Liver (tissue), 9 donors: ENCODE measurements around the gene EIF2B2. TPM values are rescaled to one million over a fixed set of nuclear protein-coding genes. Genes with fewer than 3 reads are reported as not detected.

ENCODE experiments used
- DNase-seq: peaks from one replicate; pipeline ENCODE4 v3.0.0-alpha.2; 2017; ENCODE audit warnings: low spot score
- H3K27ac ChIP-seq, 2 donors: one replicate each; pipeline ENCODE4 v1.7.0; 2013; ENCODE audit warnings: inconsistent platforms in 2 of 2, low read length in 2 of 2, control low read depth in 1 of 2, low read depth in 1 of 2, mild to moderate bottlenecking in 1 of 2
- H3K27me3 ChIP-seq, 4 donors: one replicate each; pipeline versions ENCODE4 v1.6.1 to v1.7.0; 2013; ENCODE audit warnings: low read length in 3 of 4, inconsistent platforms in 1 of 4, mild to moderate bottlenecking in 1 of 4, moderate library complexity in 1 of 4; ENCODE audit not compliant: control insufficient read depth in 4 of 4, insufficient read depth in 4 of 4
- H3K36me3 ChIP-seq, 4 donors: one replicate each; pipeline versions ENCODE4 v1.6.1 to v1.7.0; 2013; ENCODE audit warnings: low read length in 3 of 4, mild to moderate bottlenecking in 3 of 4, low read depth in 1 of 4, moderate library complexity in 1 of 4; ENCODE audit not compliant: control insufficient read depth in 4 of 4, insufficient read depth in 3 of 4
- H3K4me1 ChIP-seq, 4 donors: one replicate each; pipeline versions ENCODE4 v1.6.1 to v1.7.0; 2013; ENCODE audit warnings: low read length in 3 of 4, mild to moderate bottlenecking in 3 of 4, moderate library complexity in 1 of 4; ENCODE audit not compliant: control insufficient read depth in 4 of 4, insufficient read depth in 4 of 4
- H3K4me3 ChIP-seq, 3 donors: one replicate each; pipeline versions ENCODE4 v1.6.1 to v1.7.0; 2013; ENCODE audit warnings: low read length in 3 of 3, control low read depth in 1 of 3, low read depth in 1 of 3, mild to moderate bottlenecking in 1 of 3
- H3K9ac ChIP-seq, 2 donors: one replicate each; pipeline ENCODE4 v1.7.0; 2013; ENCODE audit warnings: low read length in 2 of 2, mild to moderate bottlenecking in 2 of 2, moderate library complexity in 2 of 2, control low read depth in 1 of 2, low read depth in 1 of 2
- H3K9me3 ChIP-seq, 4 donors: one replicate each; pipeline versions ENCODE4 v1.6.1 to v1.7.0; 2013; ENCODE audit warnings: low read length in 3 of 4; ENCODE audit not compliant: control insufficient read depth in 4 of 4
- EGR1 ChIP-seq, 2 donors: IDR thresholded peaks; 2 replicates each; pipeline ENCODE4 v1.6.1; 2016 to 2018; ENCODE audit warnings: antibody characterized with exemption in 2 of 2, low read depth in 2 of 2
- FOXA1 ChIP-seq: IDR thresholded peaks from 2 replicates; pipeline ENCODE4 v1.6.1; 2016; ENCODE audit warnings: antibody characterized with exemption
- FOXA2 ChIP-seq: IDR thresholded peaks from 2 replicates; pipeline ENCODE4 v1.6.1; 2016; ENCODE audit warnings: antibody characterized with exemption
- GABPA ChIP-seq, 2 donors: IDR thresholded peaks in 1 of 2; conservative IDR thresholded peaks in 1 of 2; 2 replicates each; pipeline ENCODE4 v1.6.1; 2016; ENCODE audit warnings: antibody characterized with exemption in 2 of 2, mild to moderate bottlenecking in 1 of 2, moderate library complexity in 1 of 2
- HNF4A ChIP-seq, 2 donors: conservative IDR thresholded peaks; 2 replicates each; pipeline ENCODE4 v1.6.1; 2016; ENCODE audit warnings: antibody characterized with exemption in 2 of 2, mild to moderate bottlenecking in 2 of 2
- HNF4G ChIP-seq: IDR thresholded peaks from 2 replicates; pipeline ENCODE4 v1.6.1; 2016; ENCODE audit warnings: antibody characterized with exemption
- JUND ChIP-seq, 2 donors: IDR thresholded peaks; 2 replicates each; pipeline ENCODE4 v1.6.1; 2016; ENCODE audit warnings: antibody characterized with exemption in 2 of 2
- NR2F2 ChIP-seq: IDR thresholded peaks from 2 replicates; pipeline ENCODE4 v1.6.1; 2016; ENCODE audit warnings: antibody characterized with exemption
- RAD21 ChIP-seq, 2 donors: IDR thresholded peaks; 2 replicates each; pipeline ENCODE4 v1.6.1; 2016; ENCODE audit warnings: antibody characterized with exemption in 2 of 2, mild to moderate bottlenecking in 2 of 2
- RXRA ChIP-seq, 2 donors: IDR thresholded peaks; 2 replicates each; pipeline ENCODE4 v1.6.1; 2017 to 2018; ENCODE audit warnings: antibody characterized with exemption in 2 of 2, mild to moderate bottlenecking in 1 of 2
- SP1 ChIP-seq: IDR thresholded peaks from 2 replicates; pipeline ENCODE4 v1.6.1; 2018; ENCODE audit warnings: antibody characterized with exemption, mild to moderate bottlenecking
- TAF1 ChIP-seq: conservative IDR thresholded peaks from 2 replicates; pipeline ENCODE4 v1.6.1; 2016; ENCODE audit warnings: antibody characterized with exemption, mild to moderate bottlenecking
- YY1 ChIP-seq: IDR thresholded peaks from 2 replicates; pipeline ENCODE4 v1.6.1; 2016; ENCODE audit warnings: antibody characterized with exemption, mild to moderate bottlenecking
- WGBS: extraction: QIAGEN DNeasy Blood & Tissue Kit; methylation state at CpG from one replicate; pipeline ENCODE4 v1.1.7; 2013; 5-methylcytosine and 5-hydroxymethylcytosine counted together
- polyA plus RNA-seq, 2 donors: library from polyadenylated mRNA; stranded (reverse) in 1 of 2; unstranded in 1 of 2; fragments of 200-250 nt in 1 of 2; fragments of >200 nt in 1 of 2; fragmentation: Nextera tagmentation in 1 of 2; extraction: Ambion mirVana in 1 of 2; gene quantifications; one replicate each; pipeline versions ENCODE4 v1.2.1 to v1.2.3, GENCODE V29; 2013 to 2015
- total RNA-seq, 2 donors: library from RNA; depleted of rRNA; stranded (reverse); fragments of >200 nt; gene quantifications; one replicate each; pipeline ENCODE4 v1.2.3, GENCODE V29; 2014
- TF ChIP-seq, protein P1 (sequence below): IDR thresholded peaks from 2 replicates; pipeline ENCODE4 v1.6.1; 2016; ENCODE audit warnings: antibody characterized with exemption
- TF ChIP-seq, protein P2 (sequence below): IDR thresholded peaks from 2 replicates; pipeline ENCODE4 v1.6.1; 2016; ENCODE audit warnings: antibody characterized with exemption
- TF ChIP-seq, protein P3 (sequence below): IDR thresholded peaks from 2 replicates; pipeline ENCODE4 v1.6.1; 2016; ENCODE audit warnings: antibody characterized with exemption, mild to moderate bottlenecking
- TF ChIP-seq, protein P4 (sequence below): fragments of 150-350 bp; IDR thresholded peaks from 2 replicates; pipeline ENCODE4 v1.5.1; 2017; ENCODE audit warnings: improper control_type of control experiment, low read depth, low read length; ENCODE audit not compliant: missing input control
- TF ChIP-seq, protein P5 (sequence below): IDR thresholded peaks from 2 replicates; pipeline ENCODE4 v1.6.1; 2016; ENCODE audit warnings: antibody characterized with exemption
- donor health status: healthy.
- donor health status: healthy.
- donor health status: healthy.
- donor health status: healthy.
- donor health status: healthy.

EIF2B2 gene
- total and polyA plus RNA-seq, 4 donors: 16.2 to 23.6 (median 20.2) TPM

DNA sequence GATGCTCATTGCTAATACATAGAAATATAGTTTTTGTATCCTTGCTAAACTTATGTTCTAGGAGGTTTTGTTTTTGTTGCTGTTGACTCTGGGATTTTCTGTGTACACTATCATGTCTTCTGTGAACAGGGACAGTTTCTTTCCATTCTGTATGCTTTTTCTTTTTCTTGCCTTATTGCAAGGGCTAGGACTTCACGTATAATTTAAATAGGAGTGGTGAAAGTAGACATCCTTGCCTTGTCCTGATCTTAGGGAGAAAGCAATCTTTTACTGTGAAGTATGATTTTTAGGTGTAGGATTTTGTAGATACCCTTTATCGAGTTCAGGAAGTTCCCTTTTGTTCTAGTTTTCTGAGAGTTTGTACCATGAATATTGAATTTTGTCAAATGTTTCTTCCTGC lies 1.5 kb upstream of the EIF2B2 start:
- H3K36me3 ChIP-seq: peaks cover 0 to 8% (median 5%) of the 10 kb centered on the region in 4 donors
- WGBS: 94% methylated on average over 2 of the region's 2 CpGs
- no peak overlapping the region for H3K4me3 ChIP-seq
- no peak overlapping the region for H3K27ac ChIP-seq
- DNase-seq: no peak
- TF ChIP-seq FOXA1: no peak
- no peak for TF ChIP-seq SP1
- TF ChIP-seq, protein P1, sequence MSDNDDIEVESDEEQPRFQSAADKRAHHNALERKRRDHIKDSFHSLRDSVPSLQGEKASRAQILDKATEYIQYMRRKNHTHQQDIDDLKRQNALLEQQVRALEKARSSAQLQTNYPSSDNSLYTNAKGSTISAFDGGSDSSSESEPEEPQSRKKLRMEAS: no peak
- TF ChIP-seq NR2F2: no peak
- TF ChIP-seq, protein P2, sequence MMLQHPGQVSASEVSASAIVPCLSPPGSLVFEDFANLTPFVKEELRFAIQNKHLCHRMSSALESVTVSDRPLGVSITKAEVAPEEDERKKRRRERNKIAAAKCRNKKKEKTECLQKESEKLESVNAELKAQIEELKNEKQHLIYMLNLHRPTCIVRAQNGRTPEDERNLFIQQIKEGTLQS: no peak
- TF ChIP-seq, protein P3, sequence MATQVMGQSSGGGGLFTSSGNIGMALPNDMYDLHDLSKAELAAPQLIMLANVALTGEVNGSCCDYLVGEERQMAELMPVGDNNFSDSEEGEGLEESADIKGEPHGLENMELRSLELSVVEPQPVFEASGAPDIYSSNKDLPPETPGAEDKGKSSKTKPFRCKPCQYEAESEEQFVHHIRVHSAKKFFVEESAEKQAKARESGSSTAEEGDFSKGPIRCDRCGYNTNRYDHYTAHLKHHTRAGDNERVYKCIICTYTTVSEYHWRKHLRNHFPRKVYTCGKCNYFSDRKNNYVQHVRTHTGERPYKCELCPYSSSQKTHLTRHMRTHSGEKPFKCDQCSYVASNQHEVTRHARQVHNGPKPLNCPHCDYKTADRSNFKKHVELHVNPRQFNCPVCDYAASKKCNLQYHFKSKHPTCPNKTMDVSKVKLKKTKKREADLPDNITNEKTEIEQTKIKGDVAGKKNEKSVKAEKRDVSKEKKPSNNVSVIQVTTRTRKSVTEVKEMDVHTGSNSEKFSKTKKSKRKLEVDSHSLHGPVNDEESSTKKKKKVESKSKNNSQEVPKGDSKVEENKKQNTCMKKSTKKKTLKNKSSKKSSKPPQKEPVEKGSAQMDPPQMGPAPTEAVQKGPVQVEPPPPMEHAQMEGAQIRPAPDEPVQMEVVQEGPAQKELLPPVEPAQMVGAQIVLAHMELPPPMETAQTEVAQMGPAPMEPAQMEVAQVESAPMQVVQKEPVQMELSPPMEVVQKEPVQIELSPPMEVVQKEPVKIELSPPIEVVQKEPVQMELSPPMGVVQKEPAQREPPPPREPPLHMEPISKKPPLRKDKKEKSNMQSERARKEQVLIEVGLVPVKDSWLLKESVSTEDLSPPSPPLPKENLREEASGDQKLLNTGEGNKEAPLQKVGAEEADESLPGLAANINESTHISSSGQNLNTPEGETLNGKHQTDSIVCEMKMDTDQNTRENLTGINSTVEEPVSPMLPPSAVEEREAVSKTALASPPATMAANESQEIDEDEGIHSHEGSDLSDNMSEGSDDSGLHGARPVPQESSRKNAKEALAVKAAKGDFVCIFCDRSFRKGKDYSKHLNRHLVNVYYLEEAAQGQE: no peak
- no peak for TF ChIP-seq RAD21 (IDR thresholded peaks at IDR 0.05)
- no peak for TF ChIP-seq HNF4G
- TF ChIP-seq, protein P4, sequence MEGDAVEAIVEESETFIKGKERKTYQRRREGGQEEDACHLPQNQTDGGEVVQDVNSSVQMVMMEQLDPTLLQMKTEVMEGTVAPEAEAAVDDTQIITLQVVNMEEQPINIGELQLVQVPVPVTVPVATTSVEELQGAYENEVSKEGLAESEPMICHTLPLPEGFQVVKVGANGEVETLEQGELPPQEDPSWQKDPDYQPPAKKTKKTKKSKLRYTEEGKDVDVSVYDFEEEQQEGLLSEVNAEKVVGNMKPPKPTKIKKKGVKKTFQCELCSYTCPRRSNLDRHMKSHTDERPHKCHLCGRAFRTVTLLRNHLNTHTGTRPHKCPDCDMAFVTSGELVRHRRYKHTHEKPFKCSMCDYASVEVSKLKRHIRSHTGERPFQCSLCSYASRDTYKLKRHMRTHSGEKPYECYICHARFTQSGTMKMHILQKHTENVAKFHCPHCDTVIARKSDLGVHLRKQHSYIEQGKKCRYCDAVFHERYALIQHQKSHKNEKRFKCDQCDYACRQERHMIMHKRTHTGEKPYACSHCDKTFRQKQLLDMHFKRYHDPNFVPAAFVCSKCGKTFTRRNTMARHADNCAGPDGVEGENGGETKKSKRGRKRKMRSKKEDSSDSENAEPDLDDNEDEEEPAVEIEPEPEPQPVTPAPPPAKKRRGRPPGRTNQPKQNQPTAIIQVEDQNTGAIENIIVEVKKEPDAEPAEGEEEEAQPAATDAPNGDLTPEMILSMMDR: no peak
- TF ChIP-seq HNF4A (conservative IDR thresholded peaks at IDR 0.05): no peak
- TF ChIP-seq RXRA (IDR thresholded peaks at IDR 0.05): no peak
- no peak for TF ChIP-seq YY1
- TF ChIP-seq EGR1 (IDR thresholded peaks at IDR 0.05; ENCODE audit: low read depth in 2 of 2): no peak
- no peak for TF ChIP-seq GABPA (IDR thresholded peaks at IDR 0.05 in 1 of 2, conservative IDR thresholded peaks at IDR 0.05 in 1 of 2)
- TF ChIP-seq JUND (IDR thresholded peaks at IDR 0.05): no peak
- no peak for TF ChIP-seq TAF1
- TF ChIP-seq FOXA2: no peak
- TF ChIP-seq, protein P5, sequence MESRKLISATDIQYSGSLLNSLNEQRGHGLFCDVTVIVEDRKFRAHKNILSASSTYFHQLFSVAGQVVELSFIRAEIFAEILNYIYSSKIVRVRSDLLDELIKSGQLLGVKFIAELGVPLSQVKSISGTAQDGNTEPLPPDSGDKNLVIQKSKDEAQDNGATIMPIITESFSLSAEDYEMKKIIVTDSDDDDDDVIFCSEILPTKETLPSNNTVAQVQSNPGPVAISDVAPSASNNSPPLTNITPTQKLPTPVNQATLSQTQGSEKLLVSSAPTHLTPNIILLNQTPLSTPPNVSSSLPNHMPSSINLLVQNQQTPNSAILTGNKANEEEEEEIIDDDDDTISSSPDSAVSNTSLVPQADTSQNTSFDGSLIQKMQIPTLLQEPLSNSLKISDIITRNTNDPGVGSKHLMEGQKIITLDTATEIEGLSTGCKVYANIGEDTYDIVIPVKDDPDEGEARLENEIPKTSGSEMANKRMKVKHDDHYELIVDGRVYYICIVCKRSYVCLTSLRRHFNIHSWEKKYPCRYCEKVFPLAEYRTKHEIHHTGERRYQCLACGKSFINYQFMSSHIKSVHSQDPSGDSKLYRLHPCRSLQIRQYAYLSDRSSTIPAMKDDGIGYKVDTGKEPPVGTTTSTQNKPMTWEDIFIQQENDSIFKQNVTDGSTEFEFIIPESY: no peak
- H3K9me3 ChIP-seq: peaks cover 0 to 3% (median 0%) of the 10 kb centered on the region in 4 donors
- H3K9ac ChIP-seq: no peak overlapping the region
- no peaks in the 10 kb centered on the region for H3K27me3 ChIP-seq
- H3K4me1 ChIP-seq: peaks cover 0 to 17% (median 12%) of the 10 kb centered on the region in 4 donors
